Inferior parietal cortex (tissue), 1 donor: ENCODE data around the gene OR5L2.
"Not testable (repeated sequence)": the region's sequence is repeated elsewhere in the genome, so short reads cannot be mapped to it uniquely, and the experiment has no call there.

Experiments used
- DNase-seq: peaks from one replicate; pipeline ENCODE4 v3.0.0-alpha.2; 2016; ENCODE audit errors: extremely low spot score

The OR5L2 gene

GRCh38 chr11:55826919-55827318, at the start of gene OR5L2:
OR5L2 (plus strand) TSS chr11:55827219; CDS start chr11:55827219, 0 bp downstream.
- no peak for DNase-seq

- no peak for DNase-seq
Measured at GRCh38 chr11:55791606-55792005, 35.4 kb upstream of the OR5L2 start.

- DNase-seq, result no peak
Measured at GRCh38 chr11:55793321-55793720, 33.7 kb upstream of the OR5L2 start.

GRCh38 chr11:55795256-55795655, 31.8 kb upstream of the OR5L2 start, which contains the start of gene OR5D14:
OR5D14 (plus strand) TSS chr11:55795556; CDS start chr11:55795556, 0 bp downstream.
- no peak for DNase-seq

- no peak for DNase-seq
Measured at GRCh38 chr11:55806248-55806647, 20.8 kb upstream of the OR5L2 start.

GRCh38 chr11:55811067-55811466, 16.0 kb upstream of the OR5L2 start, which contains the start of gene OR5L1:
OR5L1 (plus strand) TSS chr11:55811367; CDS start chr11:55811467, 100 bp downstream.
- no peak for DNase-seq

GRCh38 chr11:55819330-55819729, 7.7 kb upstream of the OR5L2 start, which contains the start of gene OR5D18:
OR5D18 (plus strand) TSS chr11:55819630; CDS start chr11:55819630, 0 bp downstream.
- no peak for DNase-seq

GRCh38 chr11:55838452-55838851, 11.4 kb downstream of the OR5L2 start, which contains the start of gene OR5D16:
OR5D16 (plus strand) TSS chr11:55838752; CDS start chr11:55838752, 0 bp downstream.
- no peak for DNase-seq

- DNase-seq, result no peak
Measured at GRCh38 chr11:55847453-55847852, 20.4 kb downstream of the OR5L2 start.

- DNase-seq, result no peak
Measured at GRCh38 chr11:55849037-55849436, 22.0 kb downstream of the OR5L2 start.

GRCh38 chr11:55852141-55852540, 25.1 kb downstream of the OR5L2 start:
- DNase-seq, result no peak

- no peak for DNase-seq
Measured at GRCh38 chr11:55854704-55855103, 27.7 kb downstream of the OR5L2 start.

GRCh38 chr11:55867354-55867753, 40.3 kb downstream of the OR5L2 start:
- not testable (repeated sequence) for DNase-seq

- DNase-seq, result not testable (repeated sequence)
Measured at GRCh38 chr11:55872731-55873130, 45.7 kb downstream of the OR5L2 start.

- DNase-seq, result not testable (repeated sequence)
Measured at GRCh38 chr11:55873146-55873545, 46.1 kb downstream of the OR5L2 start.
